Measurements from ENCODE around the gene GUCA2A. TPM values are rescaled to one million over a fixed set of nuclear protein-coding genes. Genes with fewer than 3 reads are reported as not detected.
"Not testable (repeated sequence)": the region's sequence is repeated elsewhere in the genome, so short reads cannot be mapped to it uniquely, and the experiment has no call there.

Gene GUCA2A, protein sequence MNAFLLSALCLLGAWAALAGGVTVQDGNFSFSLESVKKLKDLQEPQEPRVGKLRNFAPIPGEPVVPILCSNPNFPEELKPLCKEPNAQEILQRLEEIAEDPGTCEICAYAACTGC
- polyA plus RNA-seq (ENCODE audit: insufficient read length): not detected
- long read RNA-seq, donor 1: 0 reads
- long read RNA-seq, donor 2: 0 reads
- long read RNA-seq, donor 3: 0 reads
- long read RNA-seq, donor 4: 0 reads
- long read RNA-seq, donor 5: 0 reads
- long read RNA-seq, donor 6: 0 reads
- long read RNA-seq, donor 7: 0 reads
- long read RNA-seq, donor 8: 0 reads

DNA sequence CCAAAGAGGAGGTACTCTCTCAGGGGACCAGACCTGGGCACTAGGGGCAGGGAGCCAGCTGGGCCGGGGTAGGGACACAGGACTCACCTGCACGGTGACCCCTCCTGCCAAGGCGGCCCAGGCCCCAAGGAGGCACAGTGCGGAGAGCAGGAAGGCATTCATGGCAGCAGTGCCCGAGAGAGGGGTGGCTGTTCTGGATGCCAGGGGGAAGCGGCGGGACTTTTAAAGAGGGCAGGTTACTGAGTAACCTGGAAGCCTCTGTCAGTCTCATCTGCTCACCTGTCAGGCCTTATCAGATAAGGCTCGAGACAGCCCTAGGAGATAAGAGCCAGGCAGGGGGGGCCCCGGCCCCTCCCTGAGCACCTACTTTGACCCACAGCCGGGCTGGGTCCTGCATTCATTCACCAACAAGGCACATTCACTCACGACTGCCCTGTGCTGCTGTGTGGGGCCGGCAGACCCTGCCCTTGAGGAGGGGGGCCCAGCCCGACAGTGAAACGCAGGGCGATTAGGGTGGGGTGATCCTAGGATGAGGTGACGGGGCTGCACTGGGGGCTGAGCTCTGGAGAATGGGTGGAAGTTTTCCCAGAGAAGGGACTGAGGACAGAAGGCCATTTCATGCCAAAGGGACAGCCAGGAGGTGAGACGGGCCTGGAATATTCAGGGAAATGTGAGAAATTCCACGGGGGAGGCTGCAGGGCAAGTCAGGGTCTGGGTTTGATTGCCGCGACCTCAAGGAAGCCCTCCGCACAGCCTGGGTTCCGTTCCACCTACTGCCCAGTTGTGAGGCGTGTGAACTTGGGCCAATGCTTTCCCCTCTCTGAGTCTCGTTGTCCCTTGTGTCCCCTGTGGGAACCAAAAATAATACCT, at the start of gene GUCA2A:
Gene GUCA2A, minus strand, starts transcription at position 195 of the 870 bp plus-strand sequence. Its CDS starts 33 bp downstream, at position 162.
- no peak for DNase-seq

DNA sequence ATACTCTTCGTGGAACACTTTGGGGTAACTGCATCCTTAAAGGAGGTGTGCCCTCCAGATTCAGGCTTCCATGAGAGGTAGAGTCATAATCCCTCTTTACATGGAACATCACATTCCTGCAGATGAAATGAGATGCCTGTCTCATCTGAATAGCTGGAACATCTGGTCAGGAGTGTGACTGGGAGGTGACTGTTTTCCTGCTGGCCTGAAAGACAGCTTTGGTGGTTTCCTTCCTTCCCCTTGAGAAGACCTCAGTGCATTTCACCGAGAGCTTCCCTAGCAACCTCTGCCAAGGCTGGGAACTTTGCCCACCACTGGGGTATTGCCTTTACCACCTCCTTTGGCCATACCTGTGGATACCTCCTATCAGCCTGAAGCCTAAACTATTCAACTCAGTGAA, 46.7 kb upstream of the GUCA2A start:
- no peak for DNase-seq

DNA sequence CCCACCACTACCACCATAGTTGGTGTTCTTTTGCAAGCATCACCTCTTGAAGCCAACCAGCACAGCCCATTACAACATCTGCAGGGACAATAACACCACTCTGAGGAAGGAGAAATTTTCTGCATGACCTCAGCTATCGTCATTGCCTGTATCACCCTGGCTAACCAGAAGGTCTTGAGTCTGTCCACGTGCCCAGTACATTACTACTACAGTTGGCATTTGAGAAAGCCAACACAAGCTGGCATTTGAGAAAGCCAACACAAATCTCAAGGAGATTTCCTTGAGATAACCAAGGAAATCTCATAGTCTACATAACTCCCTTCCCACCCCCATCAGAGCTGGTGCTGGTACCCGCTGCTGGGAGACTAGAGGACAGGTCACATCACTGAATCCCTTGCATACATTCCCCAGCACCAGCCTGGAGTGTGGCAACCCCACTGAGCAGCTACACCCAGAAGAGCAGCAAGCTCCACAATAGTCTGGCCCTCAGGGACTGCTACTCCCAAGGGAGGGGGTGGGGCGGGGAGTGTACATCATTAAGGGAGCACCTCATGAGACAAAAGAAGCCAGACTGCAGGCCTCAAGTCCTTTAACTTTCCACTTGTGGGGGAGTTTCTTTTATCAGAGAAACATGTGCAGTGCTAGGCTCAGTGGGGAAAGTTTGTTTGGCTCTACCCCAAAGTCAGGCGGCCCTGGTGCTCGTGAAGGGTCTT, 46.0 kb upstream of the GUCA2A start:
- DNase-seq: no peak

DNA sequence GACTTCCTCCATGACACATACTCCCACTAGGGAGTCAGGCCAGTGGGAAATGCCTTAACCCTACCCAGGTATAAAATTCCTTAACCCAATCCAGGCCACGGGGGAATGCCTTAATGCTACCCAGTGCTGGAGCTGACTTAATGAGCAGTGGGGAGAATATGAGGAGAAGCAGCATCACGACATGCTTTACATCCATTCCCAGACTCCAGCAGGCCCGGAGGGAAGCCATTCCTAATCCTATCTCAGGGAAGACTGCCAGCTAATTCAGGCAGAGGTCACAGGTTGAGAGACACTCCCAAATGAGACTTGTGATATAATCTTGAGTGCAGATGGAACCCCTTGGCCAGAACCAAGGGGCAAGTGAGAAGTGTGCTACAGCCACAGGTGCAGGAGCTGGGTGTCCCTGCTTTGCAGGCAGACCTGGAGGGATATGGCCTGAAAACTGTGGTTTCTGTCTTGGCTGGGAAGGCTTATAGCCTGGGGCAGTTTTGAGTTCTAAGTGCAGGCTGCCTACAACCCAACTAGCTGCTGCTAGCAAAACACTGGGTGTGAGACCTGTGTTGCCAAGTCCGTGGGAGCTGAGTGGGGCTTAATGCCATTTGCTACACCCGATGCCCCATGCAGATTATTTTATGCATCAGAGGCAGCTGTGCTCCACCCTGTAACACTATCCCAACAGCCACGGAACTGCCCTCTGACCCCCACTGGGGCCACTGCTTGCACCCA, 45.1 kb upstream of the GUCA2A start:
- no peak for DNase-seq

DNA sequence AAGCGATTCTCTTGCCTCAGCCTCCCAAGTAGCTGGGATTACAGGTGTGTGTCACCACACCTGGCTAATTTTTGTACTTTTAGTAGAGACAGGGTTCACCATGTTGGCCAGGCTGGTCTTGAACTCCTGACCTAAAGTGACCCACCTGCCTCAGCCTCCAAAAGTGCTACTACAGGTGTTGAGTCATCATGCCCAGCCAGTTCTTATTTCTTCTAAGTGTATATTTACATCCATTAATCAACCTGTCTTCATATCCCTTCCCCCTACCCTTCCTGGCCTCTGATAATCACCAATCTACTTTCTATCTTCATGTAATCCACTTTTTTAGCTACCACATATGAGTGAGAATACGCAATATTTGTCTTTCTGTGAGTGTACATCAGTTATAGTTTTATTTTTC, 42.4 kb upstream of the GUCA2A start:
- DNase-seq: not testable (repeated sequence)

DNA sequence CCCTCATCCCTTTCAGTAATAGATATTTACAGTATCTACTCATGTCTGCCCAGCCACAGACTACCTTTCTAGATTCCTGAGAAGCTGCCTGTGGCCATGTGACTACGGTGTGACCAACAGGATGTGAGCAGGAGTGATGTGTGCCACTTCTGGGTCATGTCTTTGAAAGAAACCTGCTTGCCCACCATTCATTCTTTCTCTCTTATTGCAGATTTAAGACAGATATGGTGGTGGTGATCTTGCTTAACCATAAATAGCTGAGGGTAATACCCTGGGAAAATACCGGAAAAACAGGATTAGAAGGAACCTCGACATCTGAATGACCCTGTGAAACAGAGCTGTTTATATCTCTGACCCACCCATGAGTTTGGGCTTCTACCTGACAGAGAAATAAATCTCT, 41.6 kb upstream of the GUCA2A start:
- no peak for DNase-seq

DNA sequence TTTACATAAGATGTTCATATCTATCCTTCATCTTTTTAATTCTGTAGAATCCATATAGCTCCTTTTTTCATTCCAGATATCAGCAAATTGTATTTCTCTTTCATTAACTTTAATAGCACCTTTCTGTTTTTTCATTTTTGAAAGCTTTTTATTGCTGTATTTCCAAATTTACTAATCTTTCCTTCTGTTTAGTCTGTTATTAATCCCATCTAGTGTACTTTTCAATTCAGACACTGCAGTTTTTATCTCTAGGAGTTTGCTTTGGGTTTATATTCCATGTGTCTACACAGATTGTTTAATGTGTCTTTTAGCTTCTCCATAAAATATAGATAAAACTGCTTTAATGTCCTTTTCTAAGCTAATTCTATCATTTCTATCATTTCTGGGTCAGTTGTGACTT, 37.4 kb upstream of the GUCA2A start:
- no peak for DNase-seq

DNA sequence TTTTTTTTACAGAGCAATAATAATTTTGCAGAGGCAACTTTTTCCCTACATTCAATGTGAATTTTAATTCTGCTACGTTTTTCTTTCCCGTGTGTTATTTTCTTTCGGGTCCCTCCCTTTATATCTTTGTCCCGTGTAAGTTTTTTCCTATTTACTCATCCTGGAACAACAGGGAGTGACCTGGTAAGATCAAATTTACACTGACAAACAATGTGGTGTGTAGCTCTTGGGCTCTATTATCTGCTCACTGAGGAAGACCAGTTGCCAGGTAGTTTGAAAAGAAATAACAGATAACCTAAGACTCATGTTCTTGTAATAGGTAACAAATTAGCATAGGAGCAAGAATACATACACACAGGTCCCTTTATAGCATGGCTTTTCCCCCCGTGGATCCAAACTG, 33.7 kb upstream of the GUCA2A start:
- no peak for DNase-seq

DNA sequence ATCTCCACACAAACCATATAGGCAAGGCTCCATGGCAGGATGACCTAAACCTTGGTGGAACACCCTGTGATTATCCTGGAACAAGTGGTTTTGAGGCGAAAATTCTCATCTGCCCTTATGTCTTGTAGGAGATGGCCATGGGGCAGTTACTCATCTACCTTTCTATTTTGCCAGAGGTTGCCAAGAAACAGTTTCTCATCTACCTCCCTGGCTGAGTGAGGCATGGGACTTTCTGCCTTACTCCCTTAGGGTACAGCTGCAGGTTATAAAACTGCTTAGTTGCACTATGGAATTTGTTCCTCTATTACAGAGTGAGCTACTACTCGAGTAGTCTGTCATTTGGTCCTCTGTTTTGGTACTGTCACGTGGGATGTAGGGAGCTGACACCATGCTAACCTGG, 31.3 kb upstream of the GUCA2A start:
- no peak for DNase-seq

DNA sequence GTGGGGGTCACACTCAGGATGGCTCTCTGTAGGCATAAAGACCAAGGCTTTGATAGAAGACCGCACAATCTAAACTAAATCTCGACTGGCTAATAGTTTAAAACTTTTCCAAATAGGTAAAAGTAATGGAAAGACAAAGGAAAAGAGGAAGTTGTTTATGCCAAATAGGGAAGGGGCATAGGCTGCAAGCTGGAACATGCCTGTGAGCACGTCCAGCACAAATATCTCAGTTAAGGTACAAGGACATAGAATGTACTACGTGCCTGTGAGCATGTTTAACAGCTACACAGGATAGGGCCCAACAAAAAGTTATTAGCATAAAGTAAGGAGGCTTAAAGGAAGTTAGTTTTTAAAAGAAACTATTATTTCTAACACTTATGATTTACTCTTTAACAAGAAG, 27.6 kb upstream of the GUCA2A start:
- DNase-seq: no peak

DNA sequence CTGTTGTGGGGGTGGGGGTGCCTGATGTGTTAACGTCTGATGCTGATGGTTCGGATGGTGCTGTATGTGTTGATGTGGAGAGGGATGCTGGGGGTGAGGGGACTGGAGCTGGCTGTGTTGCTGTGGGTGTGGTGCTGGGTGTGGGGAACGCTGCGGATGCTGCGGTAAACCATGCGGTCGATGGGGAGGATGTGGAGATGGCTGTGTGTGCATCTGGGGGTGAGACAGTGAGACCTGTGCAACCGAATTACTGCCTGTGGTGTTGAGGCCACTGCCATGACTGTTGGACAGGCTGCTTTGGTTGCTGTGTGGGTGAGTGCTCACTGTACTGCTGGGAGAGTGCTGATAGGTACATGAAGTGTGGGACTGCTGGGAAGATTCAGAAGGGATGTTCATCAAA, 26.8 kb upstream of the GUCA2A start:
- DNase-seq: no peak

DNA sequence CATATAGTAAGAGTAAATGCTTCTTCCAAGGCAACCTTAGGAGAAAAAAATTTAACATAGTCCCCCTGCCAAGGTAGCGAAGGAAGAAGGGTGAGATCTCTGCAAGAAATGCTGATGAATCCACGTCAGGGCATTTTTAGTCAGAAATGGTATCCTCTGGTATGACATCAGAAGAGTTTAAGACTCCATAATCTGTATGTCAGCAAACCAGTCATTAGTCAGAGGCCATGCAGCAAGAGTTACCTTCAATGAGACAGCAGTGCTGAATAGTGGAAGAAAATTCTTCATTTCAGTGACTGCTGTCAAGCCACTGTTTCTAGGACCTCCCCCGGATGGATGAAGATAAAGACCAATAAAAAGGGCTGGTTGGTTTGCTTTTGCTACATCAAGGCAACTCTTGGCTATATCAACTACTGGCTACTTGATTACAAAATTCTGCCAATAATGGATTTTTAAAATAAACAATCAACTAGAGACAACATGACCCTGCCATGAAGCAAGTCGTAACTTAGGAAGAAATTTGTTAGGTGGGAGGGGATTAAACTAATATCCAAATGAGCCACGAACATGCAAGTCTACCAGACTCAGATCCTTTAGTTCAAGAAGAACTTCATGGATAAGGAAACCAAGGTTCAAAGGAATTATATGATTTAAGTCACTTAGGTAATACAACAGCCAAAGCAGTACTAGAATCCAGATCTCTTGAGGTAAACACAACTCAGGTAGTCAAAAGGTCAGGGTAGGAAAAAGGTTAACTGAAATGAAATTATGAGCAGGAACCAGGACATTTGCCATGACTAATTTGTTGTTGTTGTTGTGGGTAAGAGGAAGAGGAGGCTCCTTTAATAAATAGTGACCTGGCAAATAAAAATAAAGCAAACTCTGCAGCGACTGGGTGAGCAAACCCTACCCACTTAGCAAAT, 25.6 kb upstream of the GUCA2A start:
- no peak for DNase-seq

DNA sequence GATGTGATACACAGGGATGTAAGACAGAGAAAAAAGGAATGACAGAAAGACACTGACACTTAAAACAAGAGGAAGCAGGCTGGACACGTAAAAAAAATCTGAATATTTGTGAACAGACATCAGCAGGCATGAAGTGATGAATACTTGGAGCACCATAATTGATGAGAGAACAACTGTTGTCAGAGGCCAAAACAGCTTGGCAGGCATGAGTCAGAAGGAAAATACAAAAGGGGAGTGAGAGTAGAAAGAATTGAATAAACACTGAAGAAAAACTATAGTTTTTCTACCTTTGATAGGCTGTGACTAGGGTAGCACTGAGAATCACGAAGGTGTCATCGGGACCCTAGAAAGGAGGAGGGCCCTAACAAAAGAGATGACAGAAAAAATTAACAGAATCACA, 21.6 kb upstream of the GUCA2A start:
- DNase-seq: no peak

DNA sequence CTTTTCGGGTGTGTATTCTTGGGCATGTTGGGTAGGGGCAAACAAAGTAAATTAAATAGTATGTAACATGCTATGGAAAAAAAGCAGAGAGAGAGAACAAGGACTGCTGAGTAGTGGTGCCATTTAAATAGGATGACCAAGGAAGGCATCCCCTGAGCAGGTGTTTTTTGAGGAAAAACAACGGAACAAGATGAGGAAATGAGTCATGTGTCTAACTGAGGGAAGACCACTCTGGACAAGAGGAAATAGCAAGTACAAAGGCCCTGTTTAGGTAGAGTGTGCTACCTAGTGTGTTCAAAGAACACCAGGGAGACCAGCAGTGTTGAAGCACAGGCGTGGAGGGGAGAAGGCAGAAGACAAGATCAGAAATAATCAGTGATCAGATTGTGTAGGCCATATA, 20.1 kb upstream of the GUCA2A start:
- no peak for DNase-seq

DNA sequence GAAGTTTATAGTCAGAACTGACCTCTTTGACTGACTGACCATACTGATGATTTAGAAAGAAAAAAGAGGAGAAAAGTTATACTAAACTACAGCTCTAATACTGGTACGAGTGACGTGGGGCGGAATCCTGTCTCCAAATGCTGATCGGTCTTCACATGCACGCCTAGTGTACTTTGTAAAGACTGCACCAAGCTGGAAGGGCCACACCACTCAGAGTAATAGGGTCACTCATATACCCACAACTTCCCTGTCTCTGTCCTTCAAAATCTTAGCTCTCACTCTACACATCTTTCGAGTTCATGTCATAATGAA, 19.4 kb upstream of the GUCA2A start:
- DNase-seq: no peak

DNA sequence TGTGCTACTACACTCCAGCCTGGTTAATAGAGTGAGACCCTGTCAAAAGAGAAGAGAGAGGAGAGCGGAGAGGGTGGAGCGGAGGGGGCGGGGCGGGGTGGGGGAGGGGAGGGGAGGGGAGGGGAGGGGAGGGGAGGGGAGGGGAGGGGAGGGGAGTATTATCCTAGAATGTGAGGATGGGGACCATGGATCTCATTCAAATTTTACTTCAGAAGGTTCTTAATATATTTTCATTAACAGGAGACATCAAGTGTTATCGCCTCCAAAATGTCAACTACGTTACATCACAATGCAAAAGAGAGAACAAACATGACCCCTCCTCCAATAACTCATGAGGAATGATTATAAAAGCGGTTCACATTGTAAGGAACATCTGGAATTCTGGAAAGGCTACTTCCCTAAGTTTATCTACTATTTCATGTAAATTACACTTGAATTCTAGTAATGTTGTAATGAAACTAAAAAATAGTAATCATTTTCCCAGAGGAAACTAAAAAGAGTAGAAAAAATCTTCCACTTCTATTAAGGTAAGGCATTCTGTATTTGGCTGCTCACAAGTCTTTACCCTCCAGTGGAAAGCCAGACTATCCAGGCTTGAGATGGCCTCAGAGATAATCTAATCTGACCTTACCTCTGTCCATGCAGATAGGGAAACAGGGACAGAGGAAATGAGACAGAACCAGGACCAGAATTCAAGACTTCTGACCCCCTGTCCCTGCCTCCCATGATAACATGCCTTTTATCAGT, 18.8 kb upstream of the GUCA2A start:
- no peak for DNase-seq

DNA sequence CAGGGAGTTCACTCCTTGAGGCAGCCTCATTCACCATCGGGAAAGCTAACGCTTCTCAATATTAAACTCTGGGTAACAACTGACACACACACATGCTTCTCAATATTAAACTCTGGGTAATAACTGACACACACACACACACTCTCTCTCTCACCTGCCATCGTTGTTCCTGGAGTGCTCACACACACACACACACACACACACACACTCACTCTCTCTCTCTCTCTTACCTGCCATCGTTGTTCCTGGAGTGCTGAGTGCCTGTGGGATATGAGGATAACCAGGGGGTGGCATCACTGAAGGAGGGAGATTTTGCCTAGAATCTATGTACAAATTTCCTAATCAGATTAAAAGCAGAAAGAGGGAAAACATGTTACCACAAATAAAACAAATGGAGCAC, 17.1 kb upstream of the GUCA2A start:
- no peak for DNase-seq

DNA sequence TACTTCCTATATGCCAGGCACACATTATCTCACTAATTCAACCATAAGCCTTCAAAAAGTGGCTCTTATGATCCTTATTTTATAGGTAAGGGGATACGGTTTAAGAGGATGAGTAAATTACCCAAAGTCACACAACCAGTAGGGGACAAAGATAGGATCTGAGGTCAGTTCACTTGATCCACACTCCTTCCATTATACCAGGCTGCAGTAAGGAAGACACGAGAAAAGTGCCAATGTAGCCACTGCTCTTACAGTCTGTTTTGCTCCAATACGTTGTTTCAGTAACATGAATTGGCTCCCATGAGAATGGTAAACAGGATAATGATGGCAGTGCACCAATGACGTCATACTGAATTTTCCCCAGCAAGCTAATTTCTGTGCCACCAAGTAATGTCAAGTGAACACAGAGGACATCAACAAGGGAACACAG, 15.4 kb upstream of the GUCA2A start:
- DNase-seq: no peak

DNA sequence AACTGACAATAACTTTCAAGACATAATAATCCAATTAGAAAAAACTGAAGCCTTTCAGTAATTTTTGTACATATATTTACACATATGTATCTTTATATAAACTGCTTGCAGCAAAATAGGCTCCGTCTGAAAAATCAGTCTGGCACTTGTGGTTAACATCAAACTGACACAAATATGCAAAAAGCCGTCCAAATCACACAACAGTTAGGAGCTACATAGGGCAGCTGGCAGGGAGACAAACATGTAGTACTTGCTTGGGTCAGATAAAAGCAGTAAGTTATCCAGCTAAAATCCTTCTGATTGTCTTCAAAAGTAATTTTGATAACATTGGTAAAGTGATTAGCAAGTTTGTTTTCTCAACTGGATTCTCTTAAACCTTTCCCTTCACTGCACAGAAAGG, 14.7 kb upstream of the GUCA2A start:
- no peak for DNase-seq

DNA sequence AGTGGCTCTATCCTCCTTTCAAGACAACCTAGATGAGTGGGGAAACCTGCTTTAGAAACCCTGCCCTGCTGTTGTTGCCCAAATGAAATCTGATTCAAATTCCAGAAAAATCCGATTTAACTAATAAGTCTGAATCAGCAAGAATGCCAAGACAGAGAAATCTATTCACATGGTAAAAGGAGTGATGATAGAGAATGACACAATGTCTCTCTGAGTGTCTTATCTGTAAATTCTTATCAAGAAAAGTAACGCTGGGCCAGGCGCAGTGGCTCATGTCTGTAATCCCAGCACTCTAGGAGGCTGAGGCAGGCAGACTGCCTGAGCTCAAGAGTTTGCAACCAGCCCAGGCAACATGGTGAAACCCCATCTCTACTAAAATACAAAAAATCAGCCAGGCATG, 13.7 kb upstream of the GUCA2A start:
- DNase-seq: no peak
